ENCODE data around the gene ZEB2. TPM values are rescaled to one million over a fixed set of nuclear protein-coding genes. Genes with fewer than 3 reads are reported as not detected.

ZEB2 gene
- total RNA-seq, 4 donors from 2014 or later, result 12.4 to 149 (median 29.9) TPM

- Histone ChIP-seq H3K4me3 (no peak overlapping the region), H3K9me3 (no peaks in the 10 kb centered on the region), H3K4me1 (peaks cover 0 to 8% (median 2%) of the 10 kb centered on the region in 4 donors), H3K27ac (peak overlapping the region in 1 of 4 donors; percentile 25), H3K27me3 (no peaks in the 10 kb centered on the region), H3K36me3 (no peaks in the 10 kb centered on the region)
- DNase-seq, result no peak
- TF ChIP-seq POLR2A (IDR thresholded peaks at IDR 0.05) (no peak), CTCF (IDR thresholded peaks at IDR 0.05) (no peak)
Observed at GRCh38 chr2:144458541-144458940, 61.4 kb downstream of the ZEB2 start.

- H3K27me3 ChIP-seq, result no peaks in the 10 kb centered on the region
Observed at GRCh38 chr2:144456680-144457079, 63.2 kb downstream of the ZEB2 start.

GRCh38 chr2:144455987-144456386, 63.9 kb downstream of the ZEB2 start:
- Histone ChIP-seq H3K4me3 (no peak overlapping the region), H3K27me3 (no peaks in the 10 kb centered on the region), H3K36me3 (no peaks in the 10 kb centered on the region), H3K27ac (no peak overlapping the region), H3K9me3 (no peaks in the 10 kb centered on the region), H3K4me1 (peaks cover 0 to 8% (median 2%) of the 10 kb centered on the region in 4 donors)
- no peak for DNase-seq
- no peak for TF ChIP-seq CTCF (IDR thresholded peaks at IDR 0.05)
- TF ChIP-seq POLR2A (IDR thresholded peaks at IDR 0.05), result no peak

More at GRCh38 chr2:144456680-144457079, 63.2 kb downstream of the ZEB2 start:
- peak in 1 of 3 donors; percentile 26 for DNase-seq
- TF ChIP-seq POLR2A (IDR thresholded peaks at IDR 0.05) (no peak), CTCF (IDR thresholded peaks at IDR 0.05) (no peak)
- peaks cover 0 to 8% (median 2%) of the 10 kb centered on the region in 4 donors for H3K4me1 ChIP-seq
- H3K9me3 ChIP-seq, result no peaks in the 10 kb centered on the region
- H3K36me3 ChIP-seq, result no peaks in the 10 kb centered on the region
- peak overlapping the region in 1 of 4 donors; percentile 14 for H3K27ac ChIP-seq
- H3K4me3 ChIP-seq, result no peak overlapping the region

GRCh38 chr2:144454466-144455287, 65.2 kb downstream of the ZEB2 start:
- Histone ChIP-seq H3K4me1 (peaks cover 0 to 8% (median 2%) of the 10 kb centered on the region in 4 donors), H3K4me3 (no peak overlapping the region), H3K9me3 (no peaks in the 10 kb centered on the region), H3K27me3 (no peaks in the 10 kb centered on the region), H3K27ac (peak overlapping the region in 3 of 4 donors; percentile 11 to 30 (median 12)), H3K36me3 (no peaks in the 10 kb centered on the region)
- no peak for TF ChIP-seq POLR2A (IDR thresholded peaks at IDR 0.05)
- TF ChIP-seq CTCF (IDR thresholded peaks at IDR 0.05), result no peak
- DNase-seq, result no peak

DNA sequence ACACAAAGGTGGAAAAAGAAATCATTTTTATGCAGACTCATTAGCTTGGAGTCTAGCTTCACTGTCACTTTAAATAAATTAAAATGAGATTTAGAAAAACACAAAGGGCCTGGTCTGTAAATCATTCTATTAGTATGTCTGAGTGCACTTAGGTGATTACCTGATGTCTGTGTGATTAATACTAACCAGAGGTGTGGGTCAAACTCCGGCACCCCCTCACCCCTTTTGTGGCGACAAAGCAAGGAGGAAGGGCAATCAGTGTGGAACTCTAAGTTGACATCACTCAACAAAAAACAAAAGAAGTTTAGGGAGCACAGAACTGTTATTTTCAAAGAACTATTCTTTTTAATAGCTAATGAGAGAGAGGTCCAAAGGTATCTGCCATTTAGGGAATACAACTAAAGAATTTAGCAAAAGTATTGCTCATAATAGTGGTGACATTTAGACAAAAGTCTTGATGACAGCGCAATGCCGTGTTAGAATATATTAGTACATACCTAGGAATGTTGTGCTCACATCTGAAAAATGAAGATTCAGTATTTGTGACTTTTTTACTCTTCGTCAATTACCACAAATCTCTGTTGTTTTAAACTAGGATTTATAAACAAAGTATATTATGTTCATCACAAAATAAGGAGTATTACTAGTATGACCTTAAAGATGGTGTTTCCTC, 66.3 kb downstream of the ZEB2 start:
- peaks cover 0 to 8% (median 2%) of the 10 kb centered on the region in 4 donors for H3K4me1 ChIP-seq
- no peaks in the 10 kb centered on the region for H3K9me3 ChIP-seq
- no peak for DNase-seq
- H3K27me3 ChIP-seq, result no peaks in the 10 kb centered on the region
- H3K4me3 ChIP-seq, result no peak overlapping the region
- TF ChIP-seq POLR2A (IDR thresholded peaks at IDR 0.05) (no peak), CTCF (IDR thresholded peaks at IDR 0.05) (no peak)
- peak overlapping the region in 3 of 4 donors; percentile 13 to 64 (median 64) for H3K27ac ChIP-seq
- H3K36me3 ChIP-seq, result no peaks in the 10 kb centered on the region
